Endothelial cell of umbilical vein (primary cell): ENCODE results near the gene VWA8.

Experiments
- CTCF ChIP-seq, 2 donors: IDR thresholded peaks; 1 replicate in 1 of 2; 2 replicates in 1 of 2; pipeline ENCODE4 v1.5.1; 2011; ENCODE audit warnings: low read length in 2 of 2, mild to moderate bottlenecking in 2 of 2, moderate library complexity in 2 of 2, control low read depth in 1 of 2, inconsistent platforms in 1 of 2, low read depth in 1 of 2; ENCODE audit not compliant: insufficient read depth in 1 of 2; ENCODE audit errors: extremely low read depth in 1 of 2
- EZH2 ChIP-seq: IDR thresholded peaks from 2 replicates; pipeline ENCODE4 v1.6.1; 2012; ENCODE audit warnings: borderline replicate concordance, low read depth, mild to moderate bottlenecking, moderate library complexity, low read length, inconsistent platforms; ENCODE audit not compliant: severe bottlenecking
- JUN ChIP-seq: IDR thresholded peaks from 2 replicates; pipeline ENCODE4 v1.6.1; 2011; ENCODE audit warnings: borderline replicate concordance, low read depth; ENCODE audit not compliant: insufficient read length, insufficient read depth
- POLR2A ChIP-seq: IDR thresholded peaks from 2 replicates; pipeline ENCODE4 v1.6.1; 2012; ENCODE audit warnings: low read depth, mild to moderate bottlenecking, control low read depth, low read length
- POLR2AphosphoS5 ChIP-seq: IDR thresholded peaks from 2 replicates; pipeline ENCODE4 v1.6.1; 2012; ENCODE audit warnings: low read depth, mild to moderate bottlenecking, control low read depth, low read length, moderate library complexity; ENCODE audit not compliant: insufficient read depth

- TF ChIP-seq CTCF (IDR thresholded peaks at IDR 0.05; ENCODE audit: extremely low read depth in 1 of 2, insufficient read depth in 1 of 2, low read depth in 1 of 2, low read length in 2 of 2) (no peak), EZH2 (no peak), POLR2AphosphoS5 (no peak), POLR2A (no peak), JUN (no peak)
These were observed 112.3 kb downstream of the VWA8 start for GRCh38 chr13:41848435-41849255.
